HL-60/S4 treated with phorbol 12-myristate 13-acetate at 8.2 ng/mL for 4 days and 3 days (cell line): ENCODE measurements around the gene DYRK2.
"Not testable (repeated sequence)": the region's sequence is repeated elsewhere in the genome, so short reads cannot be mapped to it uniquely, and the experiment has no call there.

ENCODE experiments used
- in situ Hi-C: fragments of 300-500 bp; cut with MboI; formaldehyde crosslinking; loops from 2 replicates; pipeline ENCODE4 v1.15.0; 2022; ENCODE audit warnings: low sequenced_read_pairs

Gene DYRK2

DNA sequence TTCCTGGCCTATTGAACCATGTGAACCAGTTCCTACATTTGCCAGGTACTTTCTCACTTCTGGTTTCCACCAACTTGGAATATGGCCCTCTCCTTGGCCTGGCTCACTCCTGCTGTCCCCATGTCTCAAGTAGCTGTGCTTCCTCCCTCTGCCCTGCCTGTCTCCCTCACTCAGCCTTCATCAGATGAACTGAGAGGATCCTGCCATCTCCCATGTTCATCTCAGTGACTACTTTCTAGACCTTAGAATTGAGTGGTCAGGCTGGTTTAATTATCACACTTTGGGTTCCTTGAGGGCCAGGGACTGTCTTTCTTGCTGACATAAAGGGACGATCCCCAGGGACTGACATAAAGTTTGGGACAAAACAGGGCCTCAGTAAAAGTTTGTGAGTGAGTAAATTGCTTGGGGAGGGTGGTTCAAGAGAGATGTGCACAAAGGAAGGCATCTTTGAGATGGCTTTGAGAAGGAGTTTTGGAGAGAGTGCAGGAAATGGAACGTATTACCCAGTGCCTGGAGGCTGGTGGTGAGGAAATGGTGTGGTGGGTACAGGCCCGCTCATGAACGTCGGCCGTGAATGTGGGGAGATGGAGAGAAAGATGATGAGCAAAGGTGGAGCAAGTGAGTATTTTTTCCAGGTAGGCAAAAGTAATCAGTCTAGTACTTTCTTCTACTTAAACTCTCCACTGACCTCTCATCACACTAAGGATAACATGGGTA, 20.8 kb downstream of the DYRK2 start:
- in situ Hi-C loops: no loop called here

DNA sequence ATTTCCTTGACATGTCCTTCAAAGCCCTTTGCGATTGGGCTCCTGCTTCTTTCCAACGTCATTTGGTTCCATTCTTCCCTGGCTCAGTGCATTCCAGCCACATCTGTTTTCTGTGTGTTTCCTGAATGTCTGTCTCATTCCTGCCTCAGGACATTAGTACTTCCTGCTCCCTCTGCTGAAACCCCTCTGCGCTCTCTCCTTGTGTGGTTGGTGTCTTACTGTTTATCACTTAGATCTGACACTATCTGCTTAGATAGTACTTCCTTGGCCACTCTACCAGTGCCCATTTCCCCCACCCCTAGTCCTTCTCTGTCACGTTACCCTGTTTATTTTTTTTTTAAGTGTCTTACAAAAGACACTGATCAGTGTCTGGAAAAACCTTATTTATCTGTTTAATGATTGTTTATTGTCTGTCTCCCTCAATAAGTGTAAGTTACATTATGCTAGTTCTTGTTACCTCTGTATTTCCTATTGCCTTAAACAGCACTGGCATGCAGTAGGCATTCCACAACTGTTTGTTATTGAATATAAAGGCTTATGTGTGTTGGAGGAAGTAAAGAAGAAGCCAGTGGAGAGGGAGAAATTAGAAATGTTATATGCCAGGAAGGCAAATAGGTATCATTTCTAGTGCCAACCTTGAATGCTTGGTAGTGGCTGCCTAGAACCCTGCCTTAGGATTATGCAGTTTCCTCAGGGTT, 21.5 kb downstream of the DYRK2 start:
- in situ Hi-C loops: no loop called here

DNA sequence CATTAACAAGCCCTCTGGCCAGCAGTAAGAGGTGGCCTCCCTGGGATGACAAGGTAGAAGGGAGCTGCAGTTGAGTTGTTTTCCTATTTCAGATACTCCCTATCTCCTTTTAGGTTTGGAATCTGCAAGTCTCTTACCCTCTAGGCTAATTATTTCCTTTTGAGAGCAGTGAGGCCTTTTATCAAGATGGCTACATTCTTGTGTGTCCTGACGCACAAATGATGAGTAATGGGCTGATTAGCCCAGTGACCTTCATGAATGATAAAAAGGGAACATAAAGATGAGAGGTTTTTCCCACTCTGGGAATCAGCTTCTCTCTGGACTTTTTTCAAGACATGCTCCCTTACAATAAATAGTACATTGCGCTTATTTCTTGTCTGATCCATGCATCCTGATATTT, 22.9 kb downstream of the DYRK2 start:
- in situ Hi-C loops: no loop called here

DNA sequence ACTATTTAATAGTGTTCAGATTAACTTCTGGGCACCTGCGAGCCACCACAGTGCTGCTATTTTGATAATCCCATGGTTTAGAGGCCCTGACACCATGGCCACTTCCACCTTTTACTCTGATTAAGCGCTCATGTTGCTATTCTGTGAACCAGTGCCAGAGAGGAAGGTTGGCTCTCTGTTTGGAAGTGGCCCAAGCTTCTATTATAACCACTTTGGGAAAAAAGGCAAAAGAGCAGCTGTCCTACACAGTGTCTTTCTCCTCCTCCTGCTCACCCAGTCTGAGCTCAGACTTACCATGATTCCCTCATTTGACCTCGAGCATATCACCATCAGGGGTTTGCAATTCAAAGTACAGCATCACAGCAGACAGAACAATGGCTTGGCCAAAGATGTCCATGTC, 23.3 kb downstream of the DYRK2 start:
- in situ Hi-C loops: no loop called here

DNA sequence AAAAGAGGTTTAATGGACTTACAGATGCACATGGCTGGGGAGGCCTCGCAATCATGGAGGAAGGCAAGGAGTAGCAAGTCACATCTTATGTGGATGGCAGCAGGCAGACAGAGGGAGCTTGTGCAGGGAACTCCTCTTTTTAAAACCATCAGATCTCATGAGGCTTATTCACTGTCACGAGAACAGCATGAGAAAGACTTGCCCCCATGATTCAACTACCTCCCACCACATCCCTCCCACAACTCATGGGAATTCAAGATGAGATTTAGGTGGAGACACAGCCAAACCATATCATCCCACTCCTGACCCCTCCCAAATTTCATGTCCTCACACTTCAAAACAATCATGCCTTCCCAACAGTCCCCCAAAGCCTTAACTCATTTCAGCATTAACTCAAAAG, 24.0 kb downstream of the DYRK2 start:
- in situ Hi-C loops: not testable (repeated sequence)

DNA sequence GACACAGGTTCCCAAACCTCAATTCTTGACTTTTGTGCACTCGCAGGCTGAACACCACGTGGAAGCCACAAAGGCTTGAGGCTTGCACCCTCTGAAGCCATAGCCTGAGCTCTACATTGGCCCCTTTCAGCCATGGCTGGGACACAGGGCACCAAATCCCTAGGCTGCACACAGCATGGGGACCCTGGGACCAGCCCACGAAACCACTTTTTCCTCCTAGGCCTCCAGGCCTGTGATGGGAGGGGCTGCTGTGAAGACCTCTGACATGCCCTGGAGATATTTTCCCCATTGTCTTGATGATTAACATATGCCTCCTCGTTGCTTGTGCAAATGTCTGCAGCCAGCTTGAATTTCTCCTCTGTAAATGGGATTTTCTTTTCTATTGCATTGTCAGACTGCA, 25.0 kb downstream of the DYRK2 start:
- in situ Hi-C loops: not testable (repeated sequence)

DNA sequence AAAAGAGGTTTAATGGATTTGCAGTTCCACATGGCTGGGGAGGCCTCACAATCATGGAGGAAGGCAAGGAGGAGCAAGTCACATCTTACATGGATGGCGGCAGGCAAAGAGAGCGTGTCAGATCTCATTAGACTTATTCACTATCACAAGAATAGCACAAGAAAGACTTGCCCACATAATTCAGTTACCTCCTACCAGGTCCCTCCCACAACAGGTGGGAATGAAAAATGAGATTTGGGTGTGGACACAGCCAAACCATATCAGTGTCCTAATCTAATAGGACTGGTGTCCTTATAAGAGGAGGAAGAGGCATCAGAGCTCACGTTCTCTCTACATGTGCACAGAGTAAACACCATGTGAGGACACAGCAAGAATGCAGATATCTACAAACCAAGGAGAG, 25.9 kb downstream of the DYRK2 start:
- in situ Hi-C loops: no loop called here

DNA sequence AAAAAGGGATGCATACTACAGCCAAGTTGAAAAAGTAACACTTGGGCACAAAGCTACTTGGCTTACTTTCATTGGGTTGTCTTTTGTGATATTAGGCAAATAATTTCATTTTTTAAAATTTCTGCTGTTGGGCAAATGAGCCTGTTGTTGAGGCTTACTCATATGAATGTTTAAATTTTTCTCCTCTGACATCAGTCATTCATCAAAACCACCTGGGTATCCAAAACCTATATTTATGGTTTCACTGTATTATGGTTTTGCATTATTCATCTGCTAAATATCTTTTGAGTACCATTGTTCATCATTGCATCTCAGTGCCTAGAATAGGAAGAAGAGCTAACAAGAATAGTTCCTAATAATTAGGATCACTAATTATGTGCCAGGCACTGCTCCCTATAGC, 28.1 kb downstream of the DYRK2 start:
- in situ Hi-C loops: no loop called here

DNA sequence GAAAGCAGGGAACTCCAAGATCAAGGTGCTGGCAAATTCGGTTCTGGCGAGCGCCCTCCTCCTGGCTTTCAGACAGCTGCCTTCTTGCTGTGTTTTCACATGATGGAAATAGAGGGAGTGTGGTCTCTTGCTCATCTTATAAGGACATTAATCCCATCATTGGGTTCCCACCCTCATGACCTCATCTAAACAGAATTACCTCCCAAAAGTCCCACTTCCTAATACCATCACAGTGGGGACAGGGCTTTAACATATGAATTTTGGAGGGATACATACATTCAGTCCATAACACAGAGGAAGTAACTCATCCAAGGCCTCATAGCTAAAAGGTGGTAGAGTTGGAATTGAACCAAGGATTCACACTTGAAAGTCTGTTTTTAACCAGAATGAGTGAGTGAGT, 28.6 kb downstream of the DYRK2 start:
- in situ Hi-C loops: no loop called here

DNA sequence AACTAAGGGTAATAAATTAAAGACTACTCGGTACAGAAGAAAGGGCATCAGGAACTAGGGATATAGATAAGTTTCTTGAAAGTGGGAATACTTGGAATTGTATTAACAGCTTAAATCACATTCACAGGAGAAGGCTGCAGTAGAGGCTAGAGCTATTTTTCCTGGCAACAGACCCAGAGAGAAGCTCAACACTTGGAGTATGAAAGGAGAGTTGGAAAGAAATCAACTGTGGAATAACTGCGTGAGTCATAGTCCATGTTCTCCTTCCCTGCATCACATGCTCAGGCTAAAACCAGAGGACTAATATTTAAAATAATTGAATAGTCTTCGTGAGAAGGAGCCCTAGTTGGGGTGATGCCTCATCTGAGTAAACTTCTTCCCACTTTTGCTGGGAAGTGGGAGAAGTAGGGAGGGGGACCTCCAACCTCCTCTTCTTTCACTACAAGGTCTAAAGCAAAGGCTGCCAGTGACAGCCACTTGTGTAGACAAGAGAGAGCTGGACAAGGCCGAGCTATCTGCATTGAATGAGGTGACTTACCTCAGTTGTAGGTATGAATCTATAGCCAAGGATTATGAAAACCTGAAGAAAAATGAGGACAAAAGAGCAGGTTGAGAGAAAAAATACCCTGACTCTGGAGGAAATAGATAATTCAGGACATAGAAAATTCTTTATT, 32.7 kb downstream of the DYRK2 start:
- in situ Hi-C loops: no loop called here

DNA sequence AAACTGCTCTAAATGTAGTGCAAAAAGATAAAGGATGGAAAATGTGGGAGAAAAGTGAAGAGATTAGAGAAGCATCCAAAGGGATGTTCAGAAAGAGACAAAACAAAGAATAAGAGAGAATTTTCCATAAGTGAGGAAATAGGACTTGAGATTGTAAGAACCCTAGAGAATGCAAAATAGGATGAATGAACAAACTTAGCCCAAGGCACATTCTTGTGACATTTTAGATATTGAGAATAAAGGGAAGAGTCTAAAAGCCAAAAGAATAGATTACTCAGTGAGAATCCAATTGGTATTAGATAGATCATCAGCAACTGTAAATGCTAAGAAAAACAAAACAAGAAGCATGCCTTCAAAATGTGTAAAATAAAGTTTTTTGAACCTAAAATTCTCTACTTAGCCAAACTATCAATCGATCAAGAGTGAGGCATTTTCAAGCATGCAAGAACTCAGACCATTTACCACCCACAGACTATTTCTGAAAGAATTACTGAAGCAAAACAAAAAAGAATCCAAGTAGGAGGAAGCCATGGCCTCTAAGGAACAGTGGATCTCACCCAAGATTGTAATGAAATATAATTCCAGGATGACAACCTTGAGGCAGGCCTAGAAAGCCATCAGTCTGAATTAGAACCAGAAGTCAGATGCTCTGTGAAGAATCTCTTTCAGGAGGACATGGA, 33.5 kb downstream of the DYRK2 start:
- in situ Hi-C loops: no loop called here

DNA sequence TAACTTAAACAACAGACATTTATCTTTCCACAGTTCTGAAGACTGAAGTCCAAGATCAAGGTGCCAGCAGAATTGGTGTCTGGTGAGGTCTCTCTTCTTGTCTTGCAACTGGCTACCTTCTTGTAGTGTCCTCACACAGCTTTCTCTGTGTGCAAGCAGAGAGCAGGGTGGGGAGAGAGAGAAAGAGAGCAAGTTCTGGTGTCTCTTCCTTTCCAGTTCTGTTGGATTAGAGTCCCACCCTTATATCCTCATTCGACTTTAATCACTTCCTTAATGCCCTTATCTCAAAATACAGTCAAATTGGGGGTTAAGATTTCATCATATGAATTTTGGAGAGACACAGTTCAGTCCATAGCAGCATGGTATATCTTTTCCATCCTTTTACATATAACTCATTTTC, 40.8 kb downstream of the DYRK2 start:
- in situ Hi-C loops: no loop called here

DNA sequence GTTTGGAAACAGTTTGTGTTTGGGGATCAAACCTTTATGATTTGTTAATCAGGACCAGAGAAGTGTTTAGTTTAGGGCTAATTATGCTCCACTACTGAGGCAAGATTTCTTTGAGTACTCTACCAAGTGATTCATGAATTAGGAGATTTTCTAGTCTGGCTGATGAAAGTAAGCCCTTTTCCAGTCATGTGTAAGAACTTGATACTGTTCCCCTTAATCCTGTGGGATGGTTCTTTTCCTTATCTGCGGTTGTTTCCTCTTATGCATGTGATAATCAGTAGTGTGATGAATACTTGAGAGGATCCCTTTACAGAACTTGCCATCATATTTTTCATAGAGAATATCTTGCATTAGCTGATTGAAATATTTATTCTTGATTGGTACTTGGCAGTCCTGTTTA, 42.1 kb downstream of the DYRK2 start:
- in situ Hi-C loops: no loop called here

DNA sequence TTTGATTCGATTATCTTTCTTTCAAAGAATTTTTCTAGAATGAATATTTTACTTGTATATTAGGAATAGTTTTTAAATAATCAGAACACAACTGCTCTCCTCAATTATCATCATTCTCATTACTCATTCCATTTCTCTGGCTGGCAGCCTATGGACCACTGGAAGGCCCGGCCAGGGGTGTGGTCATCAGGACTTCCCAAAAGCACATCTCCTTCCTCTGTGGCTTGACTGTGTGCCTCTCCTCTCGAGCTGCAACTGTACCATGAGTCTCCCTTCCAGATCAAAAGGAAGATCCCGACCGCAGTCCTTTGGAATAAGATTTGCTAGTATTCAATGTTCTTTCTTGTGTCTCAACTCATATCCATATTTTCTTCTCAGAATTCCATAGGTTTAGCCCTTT, 42.7 kb downstream of the DYRK2 start:
- in situ Hi-C loops: no loop called here

DNA sequence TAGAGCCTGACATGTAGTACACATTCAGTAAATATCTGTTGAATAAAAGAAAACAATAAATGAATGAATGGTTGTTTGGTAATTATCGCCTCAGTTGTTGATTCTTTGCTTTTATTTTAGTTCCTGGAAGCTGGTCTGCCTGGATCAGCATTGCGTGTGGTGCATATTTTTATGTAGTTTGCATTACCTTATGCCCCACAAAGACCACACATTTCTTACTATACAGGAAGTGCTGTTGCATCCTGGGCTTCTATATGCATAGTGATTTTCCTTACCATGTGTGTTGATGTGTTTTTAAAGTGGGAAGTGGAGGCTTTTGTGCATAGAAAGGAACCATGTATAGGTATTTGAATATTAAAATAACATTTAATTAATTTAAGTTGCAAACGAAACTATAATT, 43.6 kb downstream of the DYRK2 start:
- in situ Hi-C loops: no loop called here

DNA sequence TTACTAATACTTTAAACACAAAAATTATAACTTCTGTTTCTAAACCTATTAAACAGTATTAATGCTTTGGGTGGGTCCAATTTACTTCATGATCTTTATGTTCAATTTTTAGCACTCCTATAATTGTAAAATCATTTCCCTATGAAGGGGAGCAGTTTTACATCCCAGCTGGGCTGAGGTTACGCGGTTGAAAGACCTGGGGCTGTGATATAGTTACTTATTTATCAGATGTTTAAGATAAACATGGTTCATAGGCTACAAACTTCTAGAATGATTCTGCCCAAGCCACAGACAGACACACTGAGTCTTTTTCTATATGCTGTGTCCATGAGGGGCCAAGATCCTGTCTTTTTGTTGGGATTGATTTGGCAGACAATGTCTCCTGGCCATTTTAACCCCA, 44.4 kb downstream of the DYRK2 start:
- in situ Hi-C loops: no loop called here

DNA sequence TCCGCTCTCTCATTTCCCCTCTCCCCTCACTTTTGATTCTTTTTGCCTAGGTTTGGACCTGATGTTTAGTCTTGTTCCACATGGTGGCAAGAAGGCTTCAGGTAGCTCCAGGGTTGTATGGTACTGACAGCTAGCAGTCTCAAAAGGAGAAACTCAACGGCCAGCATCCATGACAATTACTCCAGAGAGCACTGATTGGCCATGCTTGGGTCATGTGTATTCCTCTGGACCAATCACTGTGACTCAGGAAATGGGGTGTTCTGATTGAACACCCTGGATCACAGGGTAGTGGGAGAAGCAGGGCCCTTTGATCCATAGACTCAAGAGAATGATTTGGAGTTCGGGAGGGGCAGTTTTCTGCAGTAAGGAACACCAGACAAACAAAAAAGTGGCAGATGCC, 45.3 kb downstream of the DYRK2 start:
- in situ Hi-C loops: no loop called here

DNA sequence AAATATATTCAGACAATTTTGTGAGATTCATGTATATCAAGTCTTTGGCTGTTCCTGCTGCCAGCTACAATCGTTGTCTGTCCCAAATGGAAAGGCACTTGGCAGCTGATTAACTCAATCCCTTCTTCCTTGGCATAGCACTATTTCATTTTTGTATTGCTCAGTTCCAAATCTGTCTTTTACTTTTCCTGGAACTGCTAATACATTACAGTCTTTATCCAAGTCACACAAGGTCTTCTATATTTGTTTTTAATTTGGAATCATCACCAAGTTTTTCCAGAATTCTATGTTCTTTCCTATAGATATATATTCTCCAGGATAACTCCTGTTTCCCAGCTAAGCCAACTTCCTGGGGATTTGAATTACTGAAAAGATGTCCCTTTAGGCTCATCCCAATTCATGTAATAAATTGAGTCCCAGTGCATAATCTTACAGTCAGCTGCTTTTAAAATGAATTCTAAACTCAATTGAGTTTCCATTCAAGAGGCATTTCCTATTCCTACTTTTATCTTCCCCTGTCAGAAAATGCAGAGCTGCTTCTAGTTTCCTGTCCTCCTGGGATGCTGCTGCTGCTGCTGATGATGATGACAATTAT, 45.9 kb downstream of the DYRK2 start:
- in situ Hi-C loops: no loop called here

DNA sequence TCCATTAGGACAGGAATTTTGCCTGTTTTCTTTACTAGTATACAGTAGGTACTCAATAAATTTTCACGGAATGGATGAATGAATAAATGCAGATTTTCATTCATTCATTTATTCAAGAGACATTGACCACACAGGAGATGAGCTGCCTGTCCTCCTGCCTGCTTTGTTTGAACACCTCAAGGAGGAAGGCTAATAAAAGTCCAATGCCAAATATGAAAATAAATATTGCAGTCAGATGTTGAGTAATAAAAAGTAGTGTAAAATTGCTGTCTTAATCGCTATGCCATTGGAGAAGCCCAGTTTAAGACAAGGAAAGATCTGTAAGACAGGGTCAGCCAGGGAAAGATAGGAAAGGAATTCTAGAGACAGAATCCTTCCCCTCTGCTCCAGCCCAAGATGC, 47.4 kb downstream of the DYRK2 start:
- in situ Hi-C loops: no loop called here

DNA sequence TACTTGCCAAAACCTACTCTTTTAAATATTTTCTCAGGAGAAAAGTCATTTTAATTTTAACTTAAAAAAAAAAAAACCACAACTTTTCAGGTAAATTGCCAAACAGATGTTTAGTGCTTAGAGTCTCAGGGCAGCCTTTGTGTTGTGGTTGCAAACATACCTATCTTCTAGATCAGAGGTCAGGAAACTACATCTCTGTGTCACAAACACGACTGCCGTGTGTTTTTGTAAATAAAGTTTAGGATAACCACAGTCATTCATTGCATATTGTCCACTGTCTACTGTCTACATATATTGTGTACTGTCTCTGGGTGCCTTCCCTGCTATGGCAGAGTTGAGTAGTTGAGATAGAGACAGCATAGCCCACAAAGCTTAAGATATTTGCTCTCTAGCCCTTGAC, 48.9 kb downstream of the DYRK2 start:
- in situ Hi-C loops: no loop called here

DNA sequence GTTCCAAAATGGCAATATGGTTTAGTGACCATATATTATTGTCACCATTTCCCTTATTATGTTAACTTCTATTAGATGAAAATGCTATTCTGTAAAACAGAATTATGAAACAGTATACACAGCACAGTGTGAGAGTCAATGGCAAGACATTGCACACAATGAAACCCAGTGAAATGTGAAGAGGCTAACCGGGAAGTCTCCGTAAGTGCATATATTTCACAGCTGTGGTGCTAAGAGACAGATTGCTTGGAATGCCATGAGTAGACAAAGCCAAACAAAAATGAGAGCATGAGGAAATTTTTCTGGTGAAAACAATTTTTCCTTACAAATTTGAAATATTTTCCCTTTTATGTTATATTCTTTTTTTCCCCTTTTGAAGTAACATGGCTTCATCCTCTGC, 49.4 kb downstream of the DYRK2 start:
- in situ Hi-C loops: no loop called here
